Measurements from ENCODE around the gene BSDC1. TPM values are rescaled to one million over a fixed set of nuclear protein-coding genes. Genes with fewer than 3 reads are reported as not detected.

BSDC1 gene
- total RNA-seq, 1 donor from 2014 or later = 56.6 TPM

GRCh38 chr1:32377541-32378220, 16.6 kb downstream of the BSDC1 start:
- no peaks in the 10 kb centered on the region for H3K9me3 Mint-ChIP-seq (ENCODE audit: low read depth)
- H3K4me1 Mint-ChIP-seq (ENCODE audit: low read depth) = peaks cover 1% of the 10 kb centered on the region
- TF ChIP-seq CTCF (IDR thresholded peaks at IDR 0.05) = no peak
- peaks cover 47% of the 10 kb centered on the region for H3K36me3 Mint-ChIP-seq (ENCODE audit: low read depth)
- H3K27me3 Mint-ChIP-seq (ENCODE audit: low read depth) = no peaks in the 10 kb centered on the region
- no peak for DNase-seq (ENCODE audit: low spot score)
- no peak overlapping the region for H3K4me3 Mint-ChIP-seq (ENCODE audit: unreplicated experiment)
- no peak overlapping the region for H3K27ac Mint-ChIP-seq (ENCODE audit: unreplicated experiment)

- H3K36me3 Mint-ChIP-seq (ENCODE audit: low read depth) = peaks cover 47% of the 10 kb centered on the region
- H3K27me3 Mint-ChIP-seq (ENCODE audit: low read depth) = no peaks in the 10 kb centered on the region
- no peaks in the 10 kb centered on the region for H3K9me3 Mint-ChIP-seq (ENCODE audit: low read depth)
- peaks cover 13% of the 10 kb centered on the region for H3K4me1 Mint-ChIP-seq (ENCODE audit: low read depth)
- H3K27ac Mint-ChIP-seq (ENCODE audit: unreplicated experiment) = no peak overlapping the region
- H3K4me3 Mint-ChIP-seq (ENCODE audit: unreplicated experiment) = no peak overlapping the region
- no peak for TF ChIP-seq CTCF (IDR thresholded peaks at IDR 0.05)
- DNase-seq (ENCODE audit: low spot score) = no peak
Measured at GRCh38 chr1:32376199-32376598, 18.0 kb downstream of the BSDC1 start.

GRCh38 chr1:32373996-32374592, 20.1 kb downstream of the BSDC1 start:
- DNase-seq (ENCODE audit: low spot score) = no peak
- Mint-ChIP-seq H3K9me3 (ENCODE audit: low read depth) (no peaks in the 10 kb centered on the region), H3K36me3 (ENCODE audit: low read depth) (peaks cover 38% of the 10 kb centered on the region), H3K4me1 (ENCODE audit: low read depth) (peaks cover 13% of the 10 kb centered on the region), H3K27ac (ENCODE audit: unreplicated experiment) (no peak overlapping the region), H3K4me3 (ENCODE audit: unreplicated experiment) (no peak overlapping the region), H3K27me3 (ENCODE audit: low read depth) (no peaks in the 10 kb centered on the region)
- TF ChIP-seq CTCF (IDR thresholded peaks at IDR 0.05) = no peak

- H3K36me3 Mint-ChIP-seq (ENCODE audit: low read depth) = peaks cover 35% of the 10 kb centered on the region
- TF ChIP-seq CTCF (IDR thresholded peaks at IDR 0.05) = peak; percentile 10
- peaks cover 13% of the 10 kb centered on the region for H3K4me1 Mint-ChIP-seq (ENCODE audit: low read depth)
- DNase-seq (ENCODE audit: low spot score) = peak; percentile 13
- no peaks in the 10 kb centered on the region for H3K9me3 Mint-ChIP-seq (ENCODE audit: low read depth)
- H3K4me3 Mint-ChIP-seq (ENCODE audit: unreplicated experiment) = no peak overlapping the region
- no peak overlapping the region for H3K27ac Mint-ChIP-seq (ENCODE audit: unreplicated experiment)
- no peaks in the 10 kb centered on the region for H3K27me3 Mint-ChIP-seq (ENCODE audit: low read depth)
Measured at GRCh38 chr1:32372149-32372756, 22.0 kb downstream of the BSDC1 start.

- DNase-seq (ENCODE audit: low spot score) = peak; percentile 59
- Mint-ChIP-seq H3K4me3 (ENCODE audit: unreplicated experiment) (no peak overlapping the region), H3K27me3 (ENCODE audit: low read depth) (no peaks in the 10 kb centered on the region), H3K4me1 (ENCODE audit: low read depth) (peaks cover 22% of the 10 kb centered on the region), H3K36me3 (ENCODE audit: low read depth) (peaks cover 30% of the 10 kb centered on the region), H3K27ac (ENCODE audit: unreplicated experiment) (no peak overlapping the region), H3K9me3 (ENCODE audit: low read depth) (no peaks in the 10 kb centered on the region)
- no peak for TF ChIP-seq CTCF (IDR thresholded peaks at IDR 0.05)
Measured at GRCh38 chr1:32367912-32368635, 26.2 kb downstream of the BSDC1 start.
